HepG2 (cell line): ENCODE results near the gene PRTN3. TPM values are rescaled to one million over a fixed set of nuclear protein-coding genes. Genes with fewer than 3 reads are reported as not detected.

ENCODE experiments used
- HNF4G ChIP-seq, 2 experiments: sonication (generic) in 1 of 2; formaldehyde crosslinking in 1 of 2; IDR thresholded peaks; 2 replicates each; pipeline versions ENCODE4 v1.4.0 to v1.6.1; 2011 to 2020; ENCODE audit warnings: borderline replicate concordance in 2 of 2, low read depth in 2 of 2, mild to moderate bottlenecking in 2 of 2, low read length in 1 of 2, missing genetic modification reagents in 1 of 2, moderate library complexity in 1 of 2
- HOXD1 ChIP-seq: sonication (generic); formaldehyde crosslinking; IDR thresholded peaks from 2 replicates; pipeline ENCODE4 v1.5.0; 2020; ENCODE audit warnings: missing genetic modification reagents
- KLF11 ChIP-seq: IDR thresholded peaks from 2 replicates; pipeline ENCODE4 v1.6.1; 2016; ENCODE audit warnings: missing compliant biosample characterization
- MATR3 ChIP-seq: sonication (generic); formaldehyde crosslinking; IDR thresholded peaks from 2 replicates; pipeline ENCODE4 v1.4.0; 2020; ENCODE audit warnings: missing genetic modification reagents
- PAF1 ChIP-seq: IDR thresholded peaks from 2 replicates; pipeline ENCODE4 v1.6.1; 2016; ENCODE audit warnings: missing genetic modification reagents, missing compliant biosample characterization
- PBX2 ChIP-seq: IDR thresholded peaks from 2 replicates; pipeline ENCODE4 v1.6.1; 2016; ENCODE audit warnings: control low read depth
- RNF219 ChIP-seq: sonication (generic); formaldehyde crosslinking; IDR thresholded peaks from 2 replicates; pipeline ENCODE4 v1.5.0; 2020; ENCODE audit warnings: mild to moderate bottlenecking, missing genetic modification reagents
- SMYD3 ChIP-seq: sonication (generic); formaldehyde crosslinking; IDR thresholded peaks from 2 replicates; pipeline ENCODE4 v1.8.1; 2023; ENCODE audit warnings: mild to moderate bottlenecking, missing genetic modification reagents
- SRF ChIP-seq: IDR thresholded peaks from 2 replicates; pipeline ENCODE4 v1.6.1; 2011; ENCODE audit warnings: mild to moderate bottlenecking, low read depth, low read length, moderate library complexity
- ZBTB26 ChIP-seq: IDR thresholded peaks from 2 replicates; pipeline ENCODE4 v1.6.1; 2016; ENCODE audit warnings: missing compliant biosample characterization, missing genetic modification reagents, borderline replicate concordance
- ZBTB34 ChIP-seq: sonication (generic); formaldehyde crosslinking; IDR thresholded peaks from 2 replicates; pipeline ENCODE4 v1.8.0; 2022; ENCODE audit warnings: mild to moderate bottlenecking, missing genetic modification reagents
- ZBTB4 ChIP-seq: sonication (generic); formaldehyde crosslinking; IDR thresholded peaks from 2 replicates; pipeline ENCODE4 v1.4.0; 2020; ENCODE audit warnings: missing genetic modification reagents, mild to moderate bottlenecking, borderline replicate concordance
- ZFYVE20 ChIP-seq: sonication (generic); formaldehyde crosslinking; IDR thresholded peaks from 2 replicates; pipeline ENCODE4 v1.8.0; 2023; ENCODE audit warnings: low read depth, mild to moderate bottlenecking, moderate library complexity, missing genetic modification reagents, borderline replicate concordance
- ZGPAT ChIP-seq: IDR thresholded peaks from 2 replicates; pipeline ENCODE4 v1.6.1; 2016; ENCODE audit warnings: mild to moderate bottlenecking
- ZNF839 ChIP-seq: sonication (generic); formaldehyde crosslinking; IDR thresholded peaks from 2 replicates; pipeline ENCODE4 v1.4.0; 2020; ENCODE audit warnings: missing genetic modification reagents, mild to moderate bottlenecking, borderline replicate concordance
- polyA plus RNA-seq, 8 experiments: library from polyadenylated mRNA; depleted of rRNA in 3 of 8; stranded (reverse) in 7 of 8; unstranded in 1 of 8; fragments of >200 nt; fragmentation: Illumina TruSeq in 4 of 8; extraction: Trizol in 4 of 8; gene quantifications; 2 replicates each; pipeline versions ENCODE4 v1.2.1 to v1.2.3, GENCODE V29; 2011 to 2016; ENCODE audit warnings: low read depth in 4 of 8, missing spikeins in 1 of 8, mixed read lengths in 1 of 8; ENCODE audit not compliant: insufficient read depth in 1 of 8
- total RNA-seq, 5 experiments: library from RNA; depleted of rRNA; stranded (reverse); fragments of >200 nt; fragmentation: Illumina TruSeq; extraction: Trizol; gene quantifications; 2 replicates each; pipeline ENCODE4 v1.2.3, GENCODE V29; 2016; ENCODE audit warnings: low read depth in 1 of 5

The PRTN3 gene
- total and polyA plus RNA-seq, 2 of the 13 experiments (the other 11 are each of a cell fraction or from before 2014, with no cell fraction given): not detected

GRCh38 chr19:799076-799881, 41.5 kb upstream of the PRTN3 start (continued):
- TF ChIP-seq ZFYVE20 (CRISPR knock-in tag) (no peak), ZBTB4 (CRISPR knock-in tag) (no peak), PAF1 (no peak), HOXD1 (CRISPR knock-in tag) (no peak), HNF4G (IDR thresholded peaks at IDR 0.05; ENCODE audit: borderline replicate concordance, low read depth, low read length) (no peak), HNF4G (CRISPR knock-in tag; IDR thresholded peaks at IDR 0.05; ENCODE audit: borderline replicate concordance, low read depth) (no peak), ZNF839 (CRISPR knock-in tag) (no peak), SRF (no peak), MATR3 (CRISPR knock-in tag) (no peak), ZGPAT (CRISPR knock-in tag) (no peak), RNF219 (CRISPR knock-in tag) (no peak), ZBTB26 (CRISPR knock-in tag) (no peak), SMYD3 (no peak), KLF11 (no peak), ZBTB34 (CRISPR knock-in tag) (no peak), PBX2 (CRISPR knock-in tag) (no peak)
